Measurements from ENCODE around the gene TSPAN33.
"Not testable (repeated sequence)": the region's sequence is repeated elsewhere in the genome, so short reads cannot be mapped to it uniquely, and the experiment has no call there.

Gene TSPAN33, protein sequence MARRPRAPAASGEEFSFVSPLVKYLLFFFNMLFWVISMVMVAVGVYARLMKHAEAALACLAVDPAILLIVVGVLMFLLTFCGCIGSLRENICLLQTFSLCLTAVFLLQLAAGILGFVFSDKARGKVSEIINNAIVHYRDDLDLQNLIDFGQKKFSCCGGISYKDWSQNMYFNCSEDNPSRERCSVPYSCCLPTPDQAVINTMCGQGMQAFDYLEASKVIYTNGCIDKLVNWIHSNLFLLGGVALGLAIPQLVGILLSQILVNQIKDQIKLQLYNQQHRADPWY

DNA sequence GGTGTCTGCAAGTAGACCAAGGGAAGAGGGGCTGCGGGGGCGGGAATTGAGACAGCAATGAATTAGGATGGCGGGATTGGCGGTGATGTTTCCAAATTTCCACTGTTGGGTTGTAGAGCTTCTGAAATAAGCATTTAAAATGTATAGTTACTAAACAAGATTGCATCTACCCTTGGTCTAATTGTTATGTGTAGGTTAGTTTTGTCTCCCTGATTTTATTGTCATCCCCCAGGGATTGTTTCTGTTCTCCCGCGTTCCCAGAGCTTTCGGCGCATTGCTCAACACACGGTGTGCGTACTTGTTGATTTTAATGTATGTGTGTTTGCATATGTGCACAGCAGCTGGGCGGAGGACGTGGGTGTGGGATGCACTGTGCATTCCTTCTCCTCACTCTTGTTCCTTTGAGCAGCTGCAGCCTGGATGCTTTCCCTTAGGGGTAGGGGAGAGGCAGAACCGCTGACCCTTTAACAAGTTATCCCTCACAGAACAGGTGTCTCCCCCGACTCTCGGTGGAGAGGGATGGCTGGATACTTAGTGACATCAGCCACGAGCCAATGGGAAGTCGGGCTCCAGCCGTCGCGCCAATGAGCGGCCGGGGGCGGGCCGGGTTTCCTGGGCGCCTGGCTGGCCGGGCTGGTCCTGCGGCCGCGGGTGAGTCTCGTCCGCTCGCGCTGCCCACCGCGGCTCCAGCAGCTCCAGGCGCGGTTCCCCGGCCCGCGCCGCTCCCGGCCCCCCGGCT is at the start of gene TSPAN33:
TSPAN33 (plus strand) TSS at position 613 of the 739 bp plus-strand sequence. CDS start 274 bp downstream, outside the sequence.
- DNase-seq = peak; percentile 62 to 68

DNA sequence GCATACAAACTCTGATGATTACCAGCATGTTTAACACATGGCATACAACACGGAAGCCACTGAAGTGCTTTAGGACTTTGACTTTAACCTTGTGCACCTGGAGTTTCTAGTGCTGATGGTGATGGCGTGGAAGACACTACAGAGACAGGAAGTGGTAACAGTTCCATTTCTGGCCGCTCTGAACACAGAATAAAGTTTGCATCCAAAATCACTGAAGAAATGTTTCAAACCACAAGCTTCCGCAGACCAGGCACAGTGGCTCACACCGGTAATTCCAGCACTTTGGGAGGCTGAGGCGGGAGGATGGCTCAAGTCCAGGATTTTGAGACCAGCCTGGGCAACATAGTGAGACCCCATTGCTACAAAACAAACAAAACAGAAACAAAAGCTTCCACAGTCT is 49.2 kb upstream of the TSPAN33 start:
- DNase-seq = peak; percentile 25 to 28

DNA sequence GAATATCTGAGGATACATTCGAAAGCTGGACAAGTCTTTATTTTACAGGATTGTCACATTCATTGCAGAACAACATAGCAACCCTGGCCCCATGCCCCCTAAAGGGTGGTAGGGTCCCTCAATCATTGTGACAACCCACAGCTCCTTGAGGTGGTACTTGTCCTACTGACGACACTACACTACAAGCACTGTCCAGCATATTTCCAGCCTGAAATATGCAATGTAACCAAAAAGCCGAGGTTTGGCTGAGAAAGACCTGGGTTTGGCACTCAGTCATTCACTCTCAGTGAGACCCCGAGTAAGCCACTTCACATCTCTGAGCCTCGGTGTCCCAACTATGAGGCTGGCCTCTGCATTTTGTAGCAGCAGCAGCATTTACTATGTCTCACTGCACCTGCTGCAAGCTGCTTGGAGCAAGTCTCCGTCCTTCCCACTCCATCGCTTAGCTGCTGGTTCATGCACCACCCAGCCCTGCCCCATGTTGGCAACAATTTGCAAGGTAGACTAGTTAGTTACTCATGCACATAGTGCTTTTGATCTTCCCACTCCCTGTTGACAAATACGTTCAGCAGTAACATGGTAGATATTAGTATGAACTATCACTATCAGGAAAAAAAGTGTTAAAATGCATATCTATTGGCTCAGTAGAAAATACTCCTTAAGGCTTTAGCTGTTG is 46.0 kb upstream of the TSPAN33 start:
- DNase-seq = no peak

DNA sequence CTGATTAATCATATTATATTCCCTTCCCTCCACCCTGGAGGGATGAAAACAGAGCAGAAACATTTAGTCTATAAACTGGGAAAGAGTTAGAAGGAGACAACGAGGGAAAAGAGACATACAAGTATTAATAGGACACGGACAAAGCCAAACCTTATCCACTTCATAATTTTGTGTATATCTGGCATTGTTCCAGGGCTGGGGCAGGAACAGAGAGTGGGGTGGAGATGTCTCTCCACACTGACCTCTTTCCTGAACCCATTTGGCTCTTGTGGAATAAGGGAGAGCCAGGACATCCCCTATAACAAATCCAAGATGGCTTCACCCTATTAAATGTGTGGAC is 43.7 kb upstream of the TSPAN33 start:
- DNase-seq = no peak

- DNase-seq = no peak
Observed at GRCh38 chr7:129101746-129102145, 42.8 kb upstream of the TSPAN33 start.

GRCh38 chr7:129103561-129104324 is 40.8 kb upstream of the TSPAN33 start:
- no peak for DNase-seq

DNA sequence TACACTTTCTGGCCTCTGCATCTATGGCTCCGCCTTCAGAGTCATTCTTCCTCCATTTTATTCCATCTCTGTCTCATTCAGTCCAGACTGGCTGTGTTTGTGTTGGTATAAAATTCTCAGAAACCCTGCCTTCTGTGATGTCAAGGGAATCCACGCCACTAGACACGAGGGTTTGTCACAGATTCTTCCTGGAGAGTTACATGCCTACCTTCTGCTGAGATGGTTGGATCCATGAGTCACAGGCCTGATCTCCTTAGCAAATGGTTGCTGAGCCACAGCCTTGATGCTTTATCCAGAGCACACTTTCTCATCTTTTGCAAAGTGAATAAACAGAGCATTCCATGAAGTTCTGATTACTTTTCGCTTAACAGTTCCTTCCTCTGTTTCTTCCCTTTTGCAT is 35.9 kb upstream of the TSPAN33 start:
- no peak for DNase-seq

- no peak for DNase-seq
Observed at GRCh38 chr7:129110258-129110981, 34.1 kb upstream of the TSPAN33 start.

DNA sequence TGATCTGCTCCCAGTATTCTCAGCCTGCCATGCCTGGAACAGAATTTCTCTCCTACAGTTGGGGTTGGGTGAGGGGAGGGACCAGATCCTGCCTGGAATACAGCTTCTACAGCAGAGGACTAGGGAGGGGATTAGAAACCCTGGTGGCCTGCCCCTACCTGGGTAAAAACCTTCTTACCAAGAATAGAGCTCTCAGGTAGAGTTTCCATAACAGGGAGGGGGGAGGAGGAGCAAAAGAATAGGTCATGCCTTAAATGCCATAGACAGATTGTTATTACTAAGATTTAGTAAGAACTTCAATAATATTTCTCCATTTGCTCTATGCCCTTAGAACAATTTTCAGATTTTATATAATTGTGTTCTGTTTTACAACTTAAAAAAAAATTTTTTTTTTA is 33.5 kb upstream of the TSPAN33 start:
- no peak for DNase-seq

DNA sequence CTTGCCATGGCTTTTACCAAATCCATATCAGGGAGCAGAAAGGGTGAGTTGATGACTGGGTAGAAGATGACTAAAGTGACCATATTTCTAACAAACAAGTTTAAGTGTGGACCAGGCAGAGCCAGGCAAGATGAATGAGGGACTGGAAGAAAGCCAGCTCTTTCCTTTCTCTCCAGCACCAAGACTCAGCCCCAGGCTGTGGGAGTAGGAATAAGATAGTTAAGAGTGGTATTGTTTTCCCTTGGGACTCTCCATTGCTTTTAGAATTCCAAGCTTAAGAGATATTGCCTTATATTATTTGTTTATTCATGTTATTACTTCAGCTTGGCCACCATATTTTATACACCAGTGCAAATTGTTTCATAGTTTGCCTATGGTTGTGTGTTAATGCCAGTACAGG is 28.8 kb upstream of the TSPAN33 start:
- no peak for DNase-seq

- DNase-seq = no peak
Observed at GRCh38 chr7:129118182-129118581, 26.3 kb upstream of the TSPAN33 start.

DNA sequence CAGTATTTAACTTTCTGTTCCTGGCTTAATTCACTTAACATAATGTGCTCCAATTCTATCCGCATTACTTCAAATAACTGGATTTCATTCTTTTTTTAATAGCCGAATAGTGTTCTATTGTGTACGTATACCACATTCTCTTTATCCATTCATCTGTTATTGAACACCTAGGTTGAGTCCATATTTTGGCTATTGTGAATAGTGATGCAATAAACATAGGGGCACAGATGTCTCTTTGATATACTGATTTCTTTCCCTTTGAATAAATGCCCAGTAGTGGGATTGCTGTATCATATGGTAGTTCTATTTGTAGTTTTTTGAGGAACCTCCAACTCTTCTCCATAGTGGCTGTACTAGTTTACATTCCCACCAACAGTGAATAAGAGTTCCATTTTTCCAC is 25.5 kb upstream of the TSPAN33 start:
- DNase-seq = no peak

DNA sequence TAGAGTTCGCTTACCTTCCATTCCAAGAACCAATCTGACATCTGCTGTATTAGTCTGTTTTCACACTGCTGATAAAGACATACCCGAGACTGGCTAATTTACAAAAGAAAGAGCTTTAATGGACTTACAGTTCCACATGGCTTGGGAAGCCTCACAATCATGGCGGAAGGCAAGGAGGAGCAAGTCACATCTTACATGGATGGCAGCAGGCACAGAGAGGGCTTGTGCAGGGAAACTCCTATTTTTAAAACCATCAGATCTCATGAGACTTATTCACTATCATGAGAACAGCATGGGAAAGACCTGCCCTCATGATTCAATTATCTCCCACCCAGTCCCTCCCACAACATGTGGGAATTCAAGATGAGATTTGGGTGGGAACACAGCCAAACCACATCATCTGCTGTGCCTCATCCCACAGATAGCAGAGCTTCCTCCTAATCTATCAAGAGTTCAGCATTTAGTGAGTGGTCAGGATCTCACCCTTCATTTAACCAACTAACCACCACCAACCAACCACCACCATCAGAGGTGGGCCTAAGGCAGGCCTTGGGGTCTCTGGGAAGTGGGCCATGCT is 22.9 kb upstream of the TSPAN33 start:
- DNase-seq = not testable (repeated sequence)

DNA sequence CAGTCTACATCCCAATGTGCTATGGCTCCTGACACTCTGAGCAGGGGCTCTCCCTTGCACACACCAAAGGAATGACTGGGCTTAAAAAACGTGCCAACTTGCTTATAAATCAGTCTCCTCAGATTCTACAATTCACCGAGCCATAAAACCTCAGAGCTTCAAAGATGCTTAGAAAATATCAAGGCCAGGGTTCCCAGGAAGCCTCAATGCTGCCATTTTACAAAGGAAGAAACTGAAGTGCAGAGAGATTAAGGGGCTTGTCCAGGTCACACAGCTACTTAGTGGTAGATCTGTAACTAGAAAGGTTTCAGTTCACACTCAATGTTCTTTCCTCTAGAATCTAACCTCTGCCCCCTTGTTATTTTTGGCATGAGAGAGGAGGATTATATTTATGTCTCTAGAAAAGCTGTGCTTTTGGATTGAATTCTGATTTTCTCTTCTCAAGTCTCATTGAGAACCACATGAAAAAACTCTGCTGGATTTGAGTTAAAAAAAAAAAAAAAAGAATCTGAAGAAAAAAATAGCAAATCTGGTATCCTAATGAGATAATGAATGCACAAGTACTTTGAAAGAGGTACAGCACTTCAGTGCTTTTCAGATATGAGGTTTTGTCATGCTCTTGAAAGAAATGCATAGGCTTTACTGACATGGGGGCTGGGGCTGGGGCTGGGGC is 22.3 kb upstream of the TSPAN33 start:
- DNase-seq = no peak

- peak in 1 of 2 donors; percentile 60 for DNase-seq
Observed at GRCh38 chr7:129122751-129123509, 21.6 kb upstream of the TSPAN33 start.

GRCh38 chr7:129123510-129123857 is 21.0 kb upstream of the TSPAN33 start:
- no peak for DNase-seq

DNA sequence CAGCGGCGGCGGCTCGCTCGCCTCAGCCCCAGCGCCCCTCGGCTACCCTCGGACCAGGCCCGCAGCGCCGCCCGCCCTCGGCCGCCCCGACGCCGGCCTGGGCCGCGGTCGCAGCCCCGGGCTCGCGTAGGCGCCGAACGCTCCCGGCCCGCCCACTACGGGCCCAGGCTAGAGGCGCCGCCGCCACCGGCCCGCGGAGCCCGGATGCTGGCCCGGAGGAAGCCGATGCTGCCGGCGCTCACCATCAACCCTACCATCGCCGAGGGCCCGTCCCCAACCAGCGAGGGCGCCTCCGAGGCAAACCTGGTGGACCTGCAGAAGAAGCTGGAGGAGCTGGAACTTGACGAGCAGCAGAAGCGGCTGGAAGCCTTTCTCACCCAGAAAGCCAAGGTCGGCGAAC is 18.2 kb upstream of the TSPAN33 start:
- DNase-seq = no peak

DNA sequence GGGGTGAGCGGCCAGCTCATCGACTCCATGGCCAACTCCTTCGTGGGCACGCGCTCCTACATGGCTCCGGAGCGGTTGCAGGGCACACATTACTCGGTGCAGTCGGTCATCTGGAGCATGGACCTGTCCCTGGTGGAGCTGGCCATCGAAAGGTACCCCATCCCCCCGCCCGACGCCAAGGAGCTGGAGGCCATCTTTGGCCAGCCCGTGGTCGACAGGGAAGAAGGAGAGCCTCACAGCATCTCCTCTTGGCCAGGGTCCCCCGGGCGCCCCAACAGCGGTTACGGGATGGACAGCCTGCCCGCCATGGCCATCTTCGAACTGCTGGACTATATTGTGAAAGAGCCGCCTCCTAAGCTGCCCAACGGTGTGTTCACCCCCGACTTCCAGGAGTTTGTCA is 17.4 kb upstream of the TSPAN33 start:
- no peak for DNase-seq

GRCh38 chr7:129127601-129128000 is 16.9 kb upstream of the TSPAN33 start:
- DNase-seq = no peak

GRCh38 chr7:129134356-129134987 is 10.0 kb upstream of the TSPAN33 start:
- DNase-seq = peak in 1 of 2 donors; percentile 4
